Measurements from ENCODE around the gene ARHGAP42.

The ARHGAP42 gene

GRCh38 chr11:100731471-100731870, 44.4 kb downstream of the ARHGAP42 start:
- ATAC-seq = no peak
- TF ChIP-seq TOX (CRISPR knock-in tag; IDR thresholded peaks at IDR 0.05; ENCODE audit: borderline replicate concordance) = no peak
- TF ChIP-seq ZFP3 (CRISPR knock-in tag; IDR thresholded peaks at IDR 0.05) = no peak
- no peak for TF ChIP-seq OSR1 (CRISPR knock-in tag; IDR thresholded peaks at IDR 0.05)
- no peak for TF ChIP-seq ZNF70 (CRISPR knock-in tag; IDR thresholded peaks at IDR 0.05)

DNA sequence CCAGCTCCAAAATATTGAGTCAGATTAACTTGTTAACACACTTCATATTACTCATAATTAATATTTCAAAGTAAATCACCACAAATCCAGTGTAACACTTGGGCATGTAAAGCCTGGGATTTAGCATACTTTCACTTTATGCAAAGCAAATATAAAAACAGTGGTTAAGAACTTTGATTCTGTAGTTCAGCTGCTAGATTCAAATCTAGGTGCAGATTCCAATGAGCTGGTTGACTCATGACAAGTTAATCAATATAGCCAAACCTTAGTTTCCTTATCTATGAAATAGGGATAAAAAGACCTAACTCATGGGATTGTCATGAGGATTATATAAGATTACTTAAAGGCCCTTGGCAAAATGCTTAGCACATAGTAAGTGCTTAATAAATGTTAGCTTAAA, 45.9 kb downstream of the ARHGAP42 start:
- no peak for TF ChIP-seq ESRRG (CRISPR knock-in tag; IDR thresholded peaks at IDR 0.05)
- TF ChIP-seq, protein P1, sequence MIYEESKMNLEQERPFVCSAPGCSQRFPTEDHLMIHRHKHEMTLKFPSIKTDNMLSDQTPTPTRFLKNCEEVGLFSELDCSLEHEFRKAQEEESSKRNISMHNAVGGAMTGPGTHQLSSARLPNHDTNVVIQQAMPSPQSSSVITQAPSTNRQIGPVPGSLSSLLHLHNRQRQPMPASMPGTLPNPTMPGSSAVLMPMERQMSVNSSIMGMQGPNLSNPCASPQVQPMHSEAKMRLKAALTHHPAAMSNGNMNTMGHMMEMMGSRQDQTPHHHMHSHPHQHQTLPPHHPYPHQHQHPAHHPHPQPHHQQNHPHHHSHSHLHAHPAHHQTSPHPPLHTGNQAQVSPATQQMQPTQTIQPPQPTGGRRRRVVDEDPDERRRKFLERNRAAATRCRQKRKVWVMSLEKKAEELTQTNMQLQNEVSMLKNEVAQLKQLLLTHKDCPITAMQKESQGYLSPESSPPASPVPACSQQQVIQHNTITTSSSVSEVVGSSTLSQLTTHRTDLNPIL (CRISPR knock-in tag; IDR thresholded peaks at IDR 0.05; ENCODE audit: low read depth) = no peak
- TF ChIP-seq, protein P2, sequence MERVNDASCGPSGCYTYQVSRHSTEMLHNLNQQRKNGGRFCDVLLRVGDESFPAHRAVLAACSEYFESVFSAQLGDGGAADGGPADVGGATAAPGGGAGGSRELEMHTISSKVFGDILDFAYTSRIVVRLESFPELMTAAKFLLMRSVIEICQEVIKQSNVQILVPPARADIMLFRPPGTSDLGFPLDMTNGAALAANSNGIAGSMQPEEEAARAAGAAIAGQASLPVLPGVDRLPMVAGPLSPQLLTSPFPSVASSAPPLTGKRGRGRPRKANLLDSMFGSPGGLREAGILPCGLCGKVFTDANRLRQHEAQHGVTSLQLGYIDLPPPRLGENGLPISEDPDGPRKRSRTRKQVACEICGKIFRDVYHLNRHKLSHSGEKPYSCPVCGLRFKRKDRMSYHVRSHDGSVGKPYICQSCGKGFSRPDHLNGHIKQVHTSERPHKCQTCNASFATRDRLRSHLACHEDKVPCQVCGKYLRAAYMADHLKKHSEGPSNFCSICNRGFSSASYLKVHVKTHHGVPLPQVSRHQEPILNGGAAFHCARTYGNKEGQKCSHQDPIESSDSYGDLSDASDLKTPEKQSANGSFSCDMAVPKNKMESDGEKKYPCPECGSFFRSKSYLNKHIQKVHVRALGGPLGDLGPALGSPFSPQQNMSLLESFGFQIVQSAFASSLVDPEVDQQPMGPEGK (CRISPR knock-in tag; IDR thresholded peaks at IDR 0.05; ENCODE audit: borderline replicate concordance) = no peak
- no peak for ATAC-seq

- no peak for TF ChIP-seq ESRRG (CRISPR knock-in tag; IDR thresholded peaks at IDR 0.05)
- no peak for TF ChIP-seq ZNF565 (CRISPR knock-in tag; conservative IDR thresholded peaks at IDR 0.05; ENCODE audit: low read depth)
- TF ChIP-seq ZNF8 (CRISPR knock-in tag; IDR thresholded peaks at IDR 0.05) = no peak
- TF ChIP-seq SNAI2 (CRISPR knock-in tag; IDR thresholded peaks at IDR 0.05) = no peak
- no peak for TF ChIP-seq TCF4 (CRISPR knock-in tag; IDR thresholded peaks at IDR 0.05; ENCODE audit: borderline replicate concordance)
- no peak for TF ChIP-seq BACH2 (CRISPR knock-in tag; IDR thresholded peaks at IDR 0.05; ENCODE audit: borderline replicate concordance)
- TF ChIP-seq, protein P3, sequence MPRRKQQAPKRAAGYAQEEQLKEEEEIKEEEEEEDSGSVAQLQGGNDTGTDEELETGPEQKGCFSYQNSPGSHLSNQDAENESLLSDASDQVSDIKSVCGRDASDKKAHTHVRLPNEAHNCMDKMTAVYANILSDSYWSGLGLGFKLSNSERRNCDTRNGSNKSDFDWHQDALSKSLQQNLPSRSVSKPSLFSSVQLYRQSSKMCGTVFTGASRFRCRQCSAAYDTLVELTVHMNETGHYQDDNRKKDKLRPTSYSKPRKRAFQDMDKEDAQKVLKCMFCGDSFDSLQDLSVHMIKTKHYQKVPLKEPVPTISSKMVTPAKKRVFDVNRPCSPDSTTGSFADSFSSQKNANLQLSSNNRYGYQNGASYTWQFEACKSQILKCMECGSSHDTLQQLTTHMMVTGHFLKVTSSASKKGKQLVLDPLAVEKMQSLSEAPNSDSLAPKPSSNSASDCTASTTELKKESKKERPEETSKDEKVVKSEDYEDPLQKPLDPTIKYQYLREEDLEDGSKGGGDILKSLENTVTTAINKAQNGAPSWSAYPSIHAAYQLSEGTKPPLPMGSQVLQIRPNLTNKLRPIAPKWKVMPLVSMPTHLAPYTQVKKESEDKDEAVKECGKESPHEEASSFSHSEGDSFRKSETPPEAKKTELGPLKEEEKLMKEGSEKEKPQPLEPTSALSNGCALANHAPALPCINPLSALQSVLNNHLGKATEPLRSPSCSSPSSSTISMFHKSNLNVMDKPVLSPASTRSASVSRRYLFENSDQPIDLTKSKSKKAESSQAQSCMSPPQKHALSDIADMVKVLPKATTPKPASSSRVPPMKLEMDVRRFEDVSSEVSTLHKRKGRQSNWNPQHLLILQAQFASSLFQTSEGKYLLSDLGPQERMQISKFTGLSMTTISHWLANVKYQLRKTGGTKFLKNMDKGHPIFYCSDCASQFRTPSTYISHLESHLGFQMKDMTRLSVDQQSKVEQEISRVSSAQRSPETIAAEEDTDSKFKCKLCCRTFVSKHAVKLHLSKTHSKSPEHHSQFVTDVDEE (CRISPR knock-in tag; IDR thresholded peaks at IDR 0.05) = no peak
- no peak for TF ChIP-seq ZC3H10 (CRISPR knock-in tag; IDR thresholded peaks at IDR 0.05)
- TF ChIP-seq, protein P4, sequence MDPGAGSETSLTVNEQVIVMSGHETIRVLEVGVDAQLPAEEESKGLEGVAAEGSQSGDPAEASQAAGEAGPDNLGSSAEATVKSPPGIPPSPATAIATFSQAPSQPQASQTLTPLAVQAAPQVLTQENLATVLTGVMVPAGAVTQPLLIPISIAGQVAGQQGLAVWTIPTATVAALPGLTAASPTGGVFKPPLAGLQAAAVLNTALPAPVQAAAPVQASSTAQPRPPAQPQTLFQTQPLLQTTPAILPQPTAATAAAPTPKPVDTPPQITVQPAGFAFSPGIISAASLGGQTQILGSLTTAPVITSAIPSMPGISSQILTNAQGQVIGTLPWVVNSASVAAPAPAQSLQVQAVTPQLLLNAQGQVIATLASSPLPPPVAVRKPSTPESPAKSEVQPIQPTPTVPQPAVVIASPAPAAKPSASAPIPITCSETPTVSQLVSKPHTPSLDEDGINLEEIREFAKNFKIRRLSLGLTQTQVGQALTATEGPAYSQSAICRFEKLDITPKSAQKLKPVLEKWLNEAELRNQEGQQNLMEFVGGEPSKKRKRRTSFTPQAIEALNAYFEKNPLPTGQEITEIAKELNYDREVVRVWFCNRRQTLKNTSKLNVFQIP (CRISPR knock-in tag; IDR thresholded peaks at IDR 0.05; ENCODE audit: borderline replicate concordance, low read depth) = no peak
- ATAC-seq = no peak
These were observed 47.8 kb downstream of the ARHGAP42 start for GRCh38 chr11:100734743-100735527.

DNA sequence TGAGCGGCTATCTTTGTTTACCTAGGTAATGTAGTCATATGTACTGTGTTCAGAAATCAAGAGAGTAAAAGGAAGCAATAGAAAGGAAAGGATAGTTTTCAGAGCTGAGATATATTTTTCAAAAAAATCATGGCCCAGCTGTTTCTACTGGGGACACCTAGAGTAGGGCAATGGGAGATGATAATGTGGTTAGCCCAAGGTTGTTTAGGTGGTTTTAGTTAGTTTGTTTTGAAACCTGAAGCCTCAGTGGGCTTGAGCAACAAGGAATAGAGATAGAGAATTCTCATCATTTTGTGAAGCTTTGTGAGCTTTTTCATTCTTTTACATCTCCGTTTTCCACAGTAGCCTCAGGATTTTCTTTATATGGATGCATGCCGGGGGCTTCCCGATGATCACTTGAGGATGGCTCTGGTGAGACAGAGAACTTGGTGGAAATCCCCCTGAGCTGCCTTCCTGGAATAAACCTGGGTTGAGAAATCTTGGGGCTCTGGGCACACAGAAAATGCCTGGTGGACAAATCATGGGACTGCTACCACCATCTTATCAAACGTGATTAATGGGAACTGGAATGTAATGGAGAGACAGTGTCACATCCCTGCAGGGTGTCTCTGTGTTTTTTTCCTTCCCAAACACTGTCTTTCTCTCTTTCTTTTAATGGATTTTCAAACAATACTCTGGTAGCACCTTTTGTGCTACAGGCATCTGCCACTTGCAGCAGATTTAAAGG, 49.0 kb downstream of the ARHGAP42 start:
- no peak for ATAC-seq
- no peak for TF ChIP-seq ISL1 (CRISPR knock-in tag; IDR thresholded peaks at IDR 0.05)
- TF ChIP-seq TOX (CRISPR knock-in tag; IDR thresholded peaks at IDR 0.05; ENCODE audit: borderline replicate concordance) = no peak
- TF ChIP-seq, protein P5, sequence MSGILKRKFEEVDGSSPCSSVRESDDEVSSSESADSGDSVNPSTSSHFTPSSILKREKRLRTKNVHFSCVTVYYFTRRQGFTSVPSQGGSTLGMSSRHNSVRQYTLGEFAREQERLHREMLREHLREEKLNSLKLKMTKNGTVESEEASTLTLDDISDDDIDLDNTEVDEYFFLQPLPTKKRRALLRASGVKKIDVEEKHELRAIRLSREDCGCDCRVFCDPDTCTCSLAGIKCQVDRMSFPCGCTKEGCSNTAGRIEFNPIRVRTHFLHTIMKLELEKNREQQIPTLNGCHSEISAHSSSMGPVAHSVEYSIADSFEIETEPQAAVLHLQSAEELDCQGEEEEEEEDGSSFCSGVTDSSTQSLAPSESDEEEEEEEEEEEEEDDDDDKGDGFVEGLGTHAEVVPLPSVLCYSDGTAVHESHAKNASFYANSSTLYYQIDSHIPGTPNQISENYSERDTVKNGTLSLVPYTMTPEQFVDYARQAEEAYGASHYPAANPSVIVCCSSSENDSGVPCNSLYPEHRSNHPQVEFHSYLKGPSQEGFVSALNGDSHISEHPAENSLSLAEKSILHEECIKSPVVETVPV (CRISPR knock-in tag; IDR thresholded peaks at IDR 0.05) = no peak
- TF ChIP-seq TCF4 (CRISPR knock-in tag; IDR thresholded peaks at IDR 0.05; ENCODE audit: borderline replicate concordance) = no peak
- TF ChIP-seq ARNTL (CRISPR knock-in tag; IDR thresholded peaks at IDR 0.05; ENCODE audit: borderline replicate concordance, low read depth) = no peak
- TF ChIP-seq, protein P1 (CRISPR knock-in tag; IDR thresholded peaks at IDR 0.05; ENCODE audit: low read depth) = no peak
- no peak for TF ChIP-seq RARB (CRISPR knock-in tag; IDR thresholded peaks at IDR 0.05)
- TF ChIP-seq, protein P2 (CRISPR knock-in tag; IDR thresholded peaks at IDR 0.05; ENCODE audit: borderline replicate concordance) = no peak
